Measurements from ENCODE around the gene OPA3. TPM values are rescaled to one million over a fixed set of nuclear protein-coding genes. Genes with fewer than 3 reads are reported as not detected.
A peak's percentile ranks its signal among the peaks of the same experiment; 100 is the strongest.

Gene OPA3
- polyA plus RNA-seq, 1 donor (not counting 4 experiments of a cell fraction or from before 2014, with no cell fraction given), result 11.9 TPM

- no peak overlapping the region for H3K4me2 ChIP-seq (ENCODE audit: control insufficient read depth, extremely low read depth, insufficient read depth, low read depth, low read length)
- no peaks in the 10 kb centered on the region for H3K9me1 ChIP-seq (ENCODE audit: control insufficient read depth, extremely low read depth, insufficient read depth, low read length)
- DNase-seq (ENCODE audit: low read depth, low spot score), result no peak
- no peak overlapping the region for H3K27ac ChIP-seq (ENCODE audit: control insufficient read depth, insufficient read depth, low read length)
- peaks cover 3% of the 10 kb centered on the region for H3K4me1 ChIP-seq (ENCODE audit: control insufficient read depth, extremely low read depth, insufficient read depth, low read length)
- H3K79me2 ChIP-seq (ENCODE audit: control insufficient read depth, insufficient read depth, low read length), result no peaks in the 10 kb centered on the region
- H3K9me3 ChIP-seq (ENCODE audit: control insufficient read depth, low read depth, low read length), result no peaks in the 10 kb centered on the region
- H3K4me3 ChIP-seq (ENCODE audit: control insufficient read depth in 2 of 3, extremely low read depth in 1 of 3, insufficient read depth in 2 of 3, low read depth in 1 of 3, low read length in 3 of 3), result no peak overlapping the region
- H2AFZ ChIP-seq (ENCODE audit: control insufficient read depth, low read length), result no peak overlapping the region
- no peaks in the 10 kb centered on the region for H4K20me1 ChIP-seq (ENCODE audit: control insufficient read depth, extremely low read depth, insufficient read depth, low read length)
- H3K36me3 ChIP-seq (ENCODE audit: control insufficient read depth in 2 of 2, extremely low read depth in 1 of 2, insufficient read depth in 2 of 2, low read length in 2 of 2), result no peaks in the 10 kb centered on the region
- TF ChIP-seq EZH2 (IDR thresholded peaks at IDR 0.05; ENCODE audit: low read length) (no peak), CTCF (optimal IDR thresholded peaks at IDR 0.05 in 1 of 3, IDR thresholded peaks at IDR 0.05 in 1 of 3, conservative IDR thresholded peaks at IDR 0.05 in 1 of 3; ENCODE audit: extremely low read depth in 1 of 3, insufficient read depth in 2 of 3, low read length in 3 of 3) (peak; percentile 58 to 96 (median 85))
- no peaks in the 10 kb centered on the region for H3K27me3 ChIP-seq (ENCODE audit: control insufficient read depth, extremely low read depth, insufficient read depth, low read length)
- FAIRE-seq, result no peak
- dilution Hi-C loops (cut with MboI; ENCODE audit: extremely low pct_ligation_motif_present, low sequenced_read_pairs), result no loop called here
- H3K9ac ChIP-seq (ENCODE audit: control insufficient read depth, extremely low read depth, insufficient read depth, low read length), result no peak overlapping the region
Observed at GRCh38 chr19:45591004-45591637, 6.5 kb upstream of the OPA3 start.

DNA sequence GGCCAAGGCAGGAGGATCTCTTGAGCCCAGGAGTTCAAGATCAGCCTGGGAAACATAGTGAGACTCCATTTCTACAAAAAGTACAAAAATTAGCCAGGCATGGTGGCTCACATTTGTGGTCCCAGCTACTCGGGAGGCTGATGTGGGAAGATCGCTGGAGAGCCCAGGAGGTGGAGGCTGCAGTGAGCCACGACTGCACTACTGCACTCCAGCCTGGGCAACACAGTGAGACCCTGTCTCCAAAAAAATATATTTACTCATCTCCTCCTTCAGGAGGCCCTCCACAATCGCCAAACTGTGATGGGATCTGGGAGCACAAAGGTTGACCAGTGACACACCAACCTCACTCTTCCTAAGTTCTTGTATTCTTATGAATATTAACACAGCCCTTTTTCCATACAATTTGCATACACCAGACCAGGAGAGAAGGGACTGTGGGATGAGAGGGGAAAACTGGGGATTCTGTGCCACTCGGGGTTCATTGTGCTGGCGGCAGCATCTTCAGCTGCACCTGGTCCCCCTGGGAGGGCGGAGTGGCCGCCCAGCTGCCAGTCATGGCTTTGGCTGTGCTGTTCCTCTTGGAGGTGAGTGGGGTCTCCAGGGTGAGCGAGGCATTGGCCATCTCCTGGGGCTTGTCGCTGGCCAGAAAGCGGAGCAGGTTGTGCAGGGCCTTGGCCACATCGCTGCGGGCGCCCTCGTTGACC, 5.8 kb upstream of the OPA3 start:
- H2AFZ ChIP-seq (ENCODE audit: control insufficient read depth, low read length), result no peak overlapping the region
- H3K4me1 ChIP-seq (ENCODE audit: control insufficient read depth, extremely low read depth, insufficient read depth, low read length), result peaks cover 3% of the 10 kb centered on the region

More for the DNA sequence above, 5.8 kb upstream of the OPA3 start:
- no peaks in the 10 kb centered on the region for H3K9me3 ChIP-seq (ENCODE audit: control insufficient read depth, low read depth, low read length)
- H3K9me1 ChIP-seq (ENCODE audit: control insufficient read depth, extremely low read depth, insufficient read depth, low read length), result no peaks in the 10 kb centered on the region
- no peak overlapping the region for H3K4me2 ChIP-seq (ENCODE audit: control insufficient read depth, extremely low read depth, insufficient read depth, low read depth, low read length)
- H3K79me2 ChIP-seq (ENCODE audit: control insufficient read depth, insufficient read depth, low read length), result no peaks in the 10 kb centered on the region
- no peak overlapping the region for H3K27ac ChIP-seq (ENCODE audit: control insufficient read depth, insufficient read depth, low read length)
- FAIRE-seq (no peak), DNase-seq (ENCODE audit: low read depth, low spot score) (no peak)
- H3K9ac ChIP-seq (ENCODE audit: control insufficient read depth, extremely low read depth, insufficient read depth, low read length), result no peak overlapping the region
- no peaks in the 10 kb centered on the region for H4K20me1 ChIP-seq (ENCODE audit: control insufficient read depth, extremely low read depth, insufficient read depth, low read length)
- no peak overlapping the region for H3K4me3 ChIP-seq (ENCODE audit: control insufficient read depth in 2 of 3, extremely low read depth in 1 of 3, insufficient read depth in 2 of 3, low read depth in 1 of 3, low read length in 3 of 3)
- no peaks in the 10 kb centered on the region for H3K36me3 ChIP-seq (ENCODE audit: control insufficient read depth in 2 of 2, extremely low read depth in 1 of 2, insufficient read depth in 2 of 2, low read length in 2 of 2)
- no peaks in the 10 kb centered on the region for H3K27me3 ChIP-seq (ENCODE audit: control insufficient read depth, extremely low read depth, insufficient read depth, low read length)
- TF ChIP-seq CTCF (optimal IDR thresholded peaks at IDR 0.05 in 1 of 3, IDR thresholded peaks at IDR 0.05 in 1 of 3, conservative IDR thresholded peaks at IDR 0.05 in 1 of 3; ENCODE audit: extremely low read depth in 1 of 3, insufficient read depth in 2 of 3, low read length in 3 of 3) (no peak), EZH2 (IDR thresholded peaks at IDR 0.05; ENCODE audit: low read length) (no peak)
- dilution Hi-C loops (cut with MboI; ENCODE audit: extremely low pct_ligation_motif_present, low sequenced_read_pairs), result no loop called here

Data from keratinocyte (primary cell).